K562 (cell line): ENCODE data around the gene CMTR1. TPM values are rescaled to one million over a fixed set of nuclear protein-coding genes. Genes with fewer than 3 reads are reported as not detected.
A peak's percentile ranks its signal among the peaks of the same experiment; 100 is the strongest.

Experiments used
- BCL6 ChIP-seq: fragments of 250-450 bp; sonication (Bioruptor Pico); IDR thresholded peaks from 2 replicates; pipeline ENCODE4 v1.4.0; 2020
- CBFA2T2 ChIP-seq: fragments of 450-650 bp; conservative IDR thresholded peaks from 2 replicates; pipeline ENCODE4 v1.6.1; 2017; ENCODE audit warnings: mild to moderate bottlenecking
- EP300 ChIP-seq: IDR thresholded peaks from 2 replicates; pipeline ENCODE4 v1.6.1; 2012; ENCODE audit warnings: low read length, improper control_type of control experiment
- EWSR1 ChIP-seq: fragments of 450-650 bp; IDR thresholded peaks from 2 replicates; pipeline ENCODE4 v1.6.1; 2018; ENCODE audit warnings: borderline replicate concordance, mild to moderate bottlenecking, low read depth, moderate library complexity; ENCODE audit not compliant: partially characterized antibody
- HDAC2 ChIP-seq: fragments of 450-650 bp; IDR thresholded peaks from 2 replicates; pipeline ENCODE4 v1.6.1; 2016; ENCODE audit warnings: mild to moderate bottlenecking
- HDAC3 ChIP-seq: fragments of 450-650 bp; IDR thresholded peaks from 2 replicates; pipeline ENCODE4 v1.6.1; 2018; ENCODE audit warnings: borderline replicate concordance, mild to moderate bottlenecking, moderate library complexity; ENCODE audit not compliant: partially characterized antibody
- HEY1 ChIP-seq: fragments of 250-450 bp; sonication (Bioruptor Pico); IDR thresholded peaks from 2 replicates; pipeline ENCODE4 v1.5.0; 2020; ENCODE audit warnings: mild to moderate bottlenecking, moderate library complexity, borderline replicate concordance
- HNRNPH1 ChIP-seq: fragments of 200-400 bp; formaldehyde crosslinking; optimal IDR thresholded peaks from 2 replicates; pipeline ENCODE3; 2017; ENCODE audit warnings: low read depth, mild to moderate bottlenecking, low read length, moderate library complexity
- HNRNPK ChIP-seq: fragments of 200-400 bp; formaldehyde crosslinking; IDR thresholded peaks from one replicate; pipeline ENCODE4 v1.6.1; 2018; ENCODE audit warnings: mild to moderate bottlenecking, low read depth, low read length; ENCODE audit not compliant: poor library complexity, severe bottlenecking
- KLF16 ChIP-seq: IDR thresholded peaks from 2 replicates; pipeline ENCODE4 v1.6.1; 2016; ENCODE audit warnings: antibody characterized with exemption
- MEIS2 ChIP-seq: fragments of 450-650 bp; IDR thresholded peaks from 2 replicates; pipeline ENCODE4 v1.6.1; 2014; ENCODE audit warnings: mild to moderate bottlenecking; ENCODE audit not compliant: partially characterized antibody
- MTA2 ChIP-seq: fragments of 450-650 bp; IDR thresholded peaks from 2 replicates; pipeline ENCODE4 v1.6.1; 2016; ENCODE audit warnings: low read depth
- MYBL2 ChIP-seq, 2 experiments: fragments of 450-650 bp in 1 of 2; sonication (generic) in 1 of 2; formaldehyde crosslinking in 1 of 2; IDR thresholded peaks; 2 replicates each; pipeline versions ENCODE4 v1.6.1 to v1.8.1; 2017 to 2022; ENCODE audit warnings: borderline replicate concordance in 1 of 2, inconsistent platforms in 1 of 2, low read depth in 1 of 2, mild to moderate bottlenecking in 1 of 2, missing genetic modification reagents in 1 of 2, moderate library complexity in 1 of 2
- NR2C2 ChIP-seq, 2 experiments: fragments of 200-800 bp in 1 of 2; sonication (Bioruptor generic) in 1 of 2; sonication (generic) in 1 of 2; formaldehyde crosslinking in 1 of 2; IDR thresholded peaks; 2 replicates each; pipeline versions ENCODE4 v1.6.1 to v1.8.0; 2016 to 2022; ENCODE audit warnings: mild to moderate bottlenecking in 1 of 2, missing compliant biosample characterization in 1 of 2, missing genetic modification characterization in 1 of 2, missing genetic modification reagents in 1 of 2
- SMARCA4 ChIP-seq: fragments of 450-650 bp; IDR thresholded peaks from 2 replicates; pipeline ENCODE4 v1.6.1; 2016
- SMARCA5 ChIP-seq: fragments of 450-650 bp; IDR thresholded peaks from 2 replicates; pipeline ENCODE4 v1.6.1; 2016
- TCF3 ChIP-seq: sonication (generic); formaldehyde crosslinking; IDR thresholded peaks from 2 replicates; pipeline ENCODE4 v1.4.0; 2020; ENCODE audit warnings: mild to moderate bottlenecking, missing genetic modification reagents
- TSHZ1 ChIP-seq: fragments of 250-450 bp; sonication (Bioruptor Pico); IDR thresholded peaks from 2 replicates; pipeline ENCODE4 v1.4.0; 2020; ENCODE audit warnings: mild to moderate bottlenecking, moderate library complexity
- ZNF140 ChIP-seq: fragments of 250-450 bp; sonication (Bioruptor Pico); IDR thresholded peaks from 2 replicates; pipeline ENCODE4 v1.8.0; 2021; ENCODE audit warnings: moderate library complexity, mild to moderate bottlenecking, inconsistent platforms
- ZNF280A ChIP-seq: fragments of 450-650 bp; IDR thresholded peaks from 2 replicates; pipeline ENCODE4 v1.6.1; 2018; ENCODE audit warnings: mild to moderate bottlenecking, low read depth; ENCODE audit not compliant: partially characterized antibody
- ZNF3 ChIP-seq: fragments of 250-450 bp; sonication (Bioruptor Pico); IDR thresholded peaks from 2 replicates; pipeline ENCODE4 v1.5.0; 2021; ENCODE audit warnings: mild to moderate bottlenecking, moderate library complexity
- polyA plus RNA-seq, 8 experiments: library from polyadenylated mRNA; depleted of rRNA in 4 of 8; stranded (reverse) in 5 of 8; unstranded in 3 of 8; fragments of >200 nt; fragmentation: Nextera tagmentation in 2 of 8; fragmentation: Illumina TruSeq in 1 of 8; extraction: Ambion mirVana in 2 of 8; extraction: Trizol in 1 of 8; gene quantifications; 2 replicates each; pipeline versions ENCODE4 v1.2.1 to v1.2.3, GENCODE V29; 2011 to 2014; ENCODE audit warnings: inconsistent platforms in 1 of 8, missing spikeins in 1 of 8
- total RNA-seq, 7 experiments: library from RNA; depleted of rRNA in 6 of 7; stranded (reverse); fragments of >200 nt in 6 of 7; fragmentation: Illumina TruSeq in 2 of 7; extraction: Trizol in 2 of 7; gene quantifications; 2 replicates each; pipeline versions ENCODE4 v1.2.1 to v1.2.3, GENCODE V29; 2011 to 2021; ENCODE audit warnings: low replicate concordance in 1 of 7
- TF ChIP-seq, protein P1 (sequence below): sonication (generic); formaldehyde crosslinking; IDR thresholded peaks from 2 replicates; pipeline ENCODE4 v1.4.0; 2020; ENCODE audit warnings: mild to moderate bottlenecking, missing genetic modification reagents

Gene CMTR1
- total and polyA plus RNA-seq, 9 of the 15 experiments (the other 6 are each of a cell fraction or from before 2014, with no cell fraction given), result 2.9 to 63.5 (median 49.5) TPM

DNA sequence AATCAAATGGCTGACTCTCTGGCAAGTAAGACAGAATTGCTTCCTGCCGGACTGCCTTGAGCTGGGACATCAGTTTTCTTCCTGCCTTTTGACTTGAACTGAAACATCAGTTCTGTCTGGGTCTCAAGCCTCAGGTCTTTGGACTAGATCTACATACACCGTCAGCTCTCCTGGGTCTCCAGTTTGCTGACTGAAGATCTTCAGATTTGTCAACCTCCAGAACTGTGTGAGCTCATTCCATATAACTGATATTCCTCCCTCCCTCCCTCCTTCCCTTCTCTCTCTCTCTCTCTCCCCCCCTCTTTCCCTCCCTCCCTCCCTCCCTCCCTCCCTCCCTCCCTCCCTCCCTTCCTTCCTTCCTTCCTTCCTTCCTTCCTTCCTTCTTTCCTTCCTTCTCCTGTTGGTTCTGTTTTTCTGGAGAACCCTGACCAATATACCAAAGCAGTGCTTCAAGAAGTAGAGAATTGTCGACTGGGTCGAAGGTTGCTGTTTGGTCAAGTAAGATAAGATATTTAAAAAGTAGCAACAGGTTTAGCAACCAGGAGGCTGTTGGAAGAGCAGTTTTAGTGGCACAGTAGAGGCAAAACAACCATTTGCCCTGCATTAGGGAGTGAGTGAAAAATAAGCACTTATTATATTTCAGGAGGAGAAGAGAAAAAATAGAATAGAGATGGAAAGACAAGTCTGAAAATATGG, 33.1 kb upstream of the CMTR1 start (continued):
- TF ChIP-seq SMARCA5 (no peak), MEIS2 (no peak), EP300 (peak; percentile 65), HNRNPH1 (no peak), EWSR1 (no peak), SMARCA4 (peak; percentile 78), TCF3 (peak; percentile 81), ZNF3 (CRISPR knock-in tag) (no peak), MTA2 (peak; percentile 73), TSHZ1 (CRISPR knock-in tag) (no peak), CBFA2T2 (peak; percentile 73), MYBL2 (IDR thresholded peaks at IDR 0.05; ENCODE audit: low read depth) (peak; percentile 53; the same call in 1 of the 2 replicates), MYBL2 (CRISPR knock-in tag; IDR thresholded peaks at IDR 0.05; ENCODE audit: borderline replicate concordance) (no peak), HDAC3 (no peak), BCL6 (CRISPR knock-in tag) (no peak), HDAC2 (peak; percentile 62), ZNF140 (no peak), HNRNPK (peak; percentile 82), ZNF280A (no peak), NR2C2 (CRISPR knock-in tag; IDR thresholded peaks at IDR 0.05) (no peak), NR2C2 (tag; IDR thresholded peaks at IDR 0.05) (peak; percentile 82), HEY1 (CRISPR knock-in tag) (no peak), KLF16 (0 out of 2 replicates have a peak, but pooled peaks have one; percentile 24)
- TF ChIP-seq, protein P1, sequence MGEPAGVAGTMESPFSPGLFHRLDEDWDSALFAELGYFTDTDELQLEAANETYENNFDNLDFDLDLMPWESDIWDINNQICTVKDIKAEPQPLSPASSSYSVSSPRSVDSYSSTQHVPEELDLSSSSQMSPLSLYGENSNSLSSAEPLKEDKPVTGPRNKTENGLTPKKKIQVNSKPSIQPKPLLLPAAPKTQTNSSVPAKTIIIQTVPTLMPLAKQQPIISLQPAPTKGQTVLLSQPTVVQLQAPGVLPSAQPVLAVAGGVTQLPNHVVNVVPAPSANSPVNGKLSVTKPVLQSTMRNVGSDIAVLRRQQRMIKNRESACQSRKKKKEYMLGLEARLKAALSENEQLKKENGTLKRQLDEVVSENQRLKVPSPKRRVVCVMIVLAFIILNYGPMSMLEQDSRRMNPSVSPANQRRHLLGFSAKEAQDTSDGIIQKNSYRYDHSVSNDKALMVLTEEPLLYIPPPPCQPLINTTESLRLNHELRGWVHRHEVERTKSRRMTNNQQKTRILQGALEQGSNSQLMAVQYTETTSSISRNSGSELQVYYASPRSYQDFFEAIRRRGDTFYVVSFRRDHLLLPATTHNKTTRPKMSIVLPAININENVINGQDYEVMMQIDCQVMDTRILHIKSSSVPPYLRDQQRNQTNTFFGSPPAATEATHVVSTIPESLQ, result no peak
